ENCODE data around the gene WDR1.

The WDR1 gene

GRCh38 chr4:10116569-10117358, at the start of gene WDR1:
TSS of gene WDR1 (minus strand) at chr4:10116799. CDS start at chr4:10116666, 133 bp downstream.
- peak within 1 kb of the TSS; percentile 69 for H3K4me3 ChIP-seq (ENCODE audit: low read depth, low read length)
- TF ChIP-seq CTCF (IDR thresholded peaks at IDR 0.05; ENCODE audit: low read depth, low read length) = no peak

- H3K4me3 ChIP-seq (ENCODE audit: low read depth, low read length) = no peak overlapping the region
- TF ChIP-seq CTCF (IDR thresholded peaks at IDR 0.05; ENCODE audit: low read depth, low read length) = peak; percentile 65
Observed at GRCh38 chr4:10164877-10165283, 48.3 kb upstream of the WDR1 start.

GRCh38 chr4:10163296-10163695, 46.7 kb upstream of the WDR1 start:
- no peak for TF ChIP-seq CTCF (IDR thresholded peaks at IDR 0.05; ENCODE audit: low read depth, low read length)
- H3K4me3 ChIP-seq (ENCODE audit: low read depth, low read length) = no peak overlapping the region

- no peak for TF ChIP-seq CTCF (IDR thresholded peaks at IDR 0.05; ENCODE audit: low read depth, low read length)
- H3K4me3 ChIP-seq (ENCODE audit: low read depth, low read length) = no peak overlapping the region
Observed at GRCh38 chr4:10162341-10163000, 45.9 kb upstream of the WDR1 start.

GRCh38 chr4:10161840-10162239, 45.2 kb upstream of the WDR1 start:
- TF ChIP-seq CTCF (IDR thresholded peaks at IDR 0.05; ENCODE audit: low read depth, low read length) = no peak

GRCh38 chr4:10161146-10161545, 44.5 kb upstream of the WDR1 start:
- no peak overlapping the region for H3K4me3 ChIP-seq (ENCODE audit: low read depth, low read length)
- TF ChIP-seq CTCF (IDR thresholded peaks at IDR 0.05; ENCODE audit: low read depth, low read length) = no peak

More at GRCh38 chr4:10161840-10162239, 45.2 kb upstream of the WDR1 start:
- H3K4me3 ChIP-seq (ENCODE audit: low read depth, low read length) = no peak overlapping the region

- no peak overlapping the region for H3K4me3 ChIP-seq (ENCODE audit: low read depth, low read length)
- TF ChIP-seq CTCF (IDR thresholded peaks at IDR 0.05; ENCODE audit: low read depth, low read length) = no peak
Observed at GRCh38 chr4:10160281-10160856, 43.8 kb upstream of the WDR1 start.

Measured in WI38 (cell line).